Uterus (tissue), 2 donors: ENCODE data around the gene RIMBP3C.
"Not testable (repeated sequence)": the region's sequence is repeated elsewhere in the genome, so short reads cannot be mapped to it uniquely, and the experiment has no call there.

ENCODE experiments used
- POLR2A ChIP-seq, 2 donors: fragments of 450-650 bp; IDR thresholded peaks; one replicate each; pipeline ENCODE4 v1.6.1; 2016; ENCODE audit warnings: antibody characterized with exemption in 2 of 2, mild to moderate bottlenecking in 1 of 2, moderate library complexity in 1 of 2
- TF ChIP-seq, protein P1 (sequence below), 4 experiments: fragments of 200-600 bp in 2 of 4; fragments of 450-650 bp in 2 of 4; sonication (generic) in 2 of 4; IDR thresholded peaks; one replicate each; pipeline ENCODE4 v1.5.1; 2016 to 2019; ENCODE audit warnings: antibody characterized with exemption in 4 of 4, mild to moderate bottlenecking in 2 of 4, moderate library complexity in 1 of 4

DNA sequence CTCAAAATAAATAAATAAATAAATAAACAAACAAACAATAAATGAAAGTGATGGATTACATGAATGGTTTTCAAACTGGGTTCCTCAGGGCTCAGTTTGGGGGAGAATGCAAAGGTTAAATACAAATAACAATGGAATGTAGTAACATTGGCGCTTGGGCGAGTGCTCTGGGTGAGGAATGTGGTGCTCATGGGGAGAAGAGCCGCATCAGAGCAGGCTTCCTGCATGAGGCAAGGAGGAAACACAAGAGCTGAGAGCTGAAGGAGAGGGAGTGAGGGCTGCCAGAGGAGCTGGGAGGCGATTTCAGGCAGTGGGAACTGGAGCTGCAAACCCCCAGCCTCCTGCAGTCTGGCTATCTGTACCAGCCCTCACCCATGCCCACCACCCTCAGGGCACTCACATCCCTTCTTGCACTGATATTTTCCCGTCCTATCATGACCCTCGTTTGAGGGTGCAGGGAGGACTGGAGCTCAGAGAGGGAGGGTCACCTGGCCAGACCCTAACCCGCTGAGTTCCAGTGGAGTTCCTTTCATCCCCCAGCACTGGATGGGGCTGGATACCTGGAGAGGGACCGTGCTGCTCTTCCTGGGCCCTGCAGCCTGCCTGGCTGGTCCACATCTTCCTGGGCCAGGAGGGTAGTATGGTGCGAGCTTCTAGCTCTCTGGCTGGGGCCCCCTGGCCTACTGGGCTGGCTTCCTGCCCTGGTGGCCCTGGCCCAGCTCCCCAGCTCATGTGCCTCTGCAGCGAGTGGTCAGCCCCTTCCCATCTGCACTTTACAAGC, 8.3 kb upstream of the RIMBP3C start:
- TF ChIP-seq, protein P1, sequence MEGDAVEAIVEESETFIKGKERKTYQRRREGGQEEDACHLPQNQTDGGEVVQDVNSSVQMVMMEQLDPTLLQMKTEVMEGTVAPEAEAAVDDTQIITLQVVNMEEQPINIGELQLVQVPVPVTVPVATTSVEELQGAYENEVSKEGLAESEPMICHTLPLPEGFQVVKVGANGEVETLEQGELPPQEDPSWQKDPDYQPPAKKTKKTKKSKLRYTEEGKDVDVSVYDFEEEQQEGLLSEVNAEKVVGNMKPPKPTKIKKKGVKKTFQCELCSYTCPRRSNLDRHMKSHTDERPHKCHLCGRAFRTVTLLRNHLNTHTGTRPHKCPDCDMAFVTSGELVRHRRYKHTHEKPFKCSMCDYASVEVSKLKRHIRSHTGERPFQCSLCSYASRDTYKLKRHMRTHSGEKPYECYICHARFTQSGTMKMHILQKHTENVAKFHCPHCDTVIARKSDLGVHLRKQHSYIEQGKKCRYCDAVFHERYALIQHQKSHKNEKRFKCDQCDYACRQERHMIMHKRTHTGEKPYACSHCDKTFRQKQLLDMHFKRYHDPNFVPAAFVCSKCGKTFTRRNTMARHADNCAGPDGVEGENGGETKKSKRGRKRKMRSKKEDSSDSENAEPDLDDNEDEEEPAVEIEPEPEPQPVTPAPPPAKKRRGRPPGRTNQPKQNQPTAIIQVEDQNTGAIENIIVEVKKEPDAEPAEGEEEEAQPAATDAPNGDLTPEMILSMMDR (IDR thresholded peaks at IDR 0.05) = not testable (repeated sequence)
- not testable (repeated sequence) for TF ChIP-seq POLR2A (IDR thresholded peaks at IDR 0.05)
